Astrocyte (in vitro differentiated cells and primary cell): Measurements from ENCODE around the gene PBX1. TPM values are rescaled to one million over a fixed set of nuclear protein-coding genes. Genes with fewer than 3 reads are reported as not detected.

Experiments used
- DNase-seq: peaks from one replicate; pipeline ENCODE4 v3.0.0-alpha.2; 2010; ENCODE audit warnings: low read depth
- FAIRE-seq: peaks from 2 replicates; lab custom pipeline; 2011; peaks lifted over from hg19 to GRCh38; lab: Jason Lieb, UNC
- H2AFZ ChIP-seq: 2 replicates; pipeline ENCODE4 v1.6.0; 2012; ENCODE audit warnings: low read depth, low read length, inconsistent platforms
- H3K27ac ChIP-seq: 2 replicates; pipeline ENCODE4 v1.5.1; 2011; ENCODE audit warnings: low read depth, low read length, inconsistent platforms
- H3K27me3 ChIP-seq: 2 replicates; pipeline ENCODE4 v1.6.0; 2011; ENCODE audit warnings: low read length, inconsistent platforms; ENCODE audit not compliant: insufficient read depth
- H3K36me3 ChIP-seq: 2 replicates; pipeline ENCODE4 v1.5.1; 2011; ENCODE audit warnings: low read length, inconsistent platforms; ENCODE audit not compliant: insufficient read depth
- H3K4me1 ChIP-seq: 2 replicates; pipeline ENCODE4 v1.5.1; 2011; ENCODE audit warnings: low read length, inconsistent platforms; ENCODE audit not compliant: insufficient read depth
- H3K4me2 ChIP-seq: 2 replicates; pipeline ENCODE4 v1.6.0; 2012; ENCODE audit warnings: low read length, inconsistent platforms
- H3K4me3 ChIP-seq: 2 replicates; pipeline ENCODE4 v1.5.1; 2011; ENCODE audit warnings: low read depth, mild to moderate bottlenecking, low read length, inconsistent platforms; ENCODE audit not compliant: insufficient read depth
- H3K79me2 ChIP-seq: 2 replicates; pipeline ENCODE4 v1.6.0; 2012; ENCODE audit warnings: mild to moderate bottlenecking, low read length, inconsistent platforms; ENCODE audit not compliant: insufficient read depth
- H3K9ac ChIP-seq: 2 replicates; pipeline ENCODE4 v1.6.0; 2012; ENCODE audit warnings: mild to moderate bottlenecking, low read length, inconsistent platforms
- H3K9me3 ChIP-seq: 2 replicates; pipeline ENCODE4 v1.5.1; 2012; ENCODE audit warnings: low read depth, mild to moderate bottlenecking, low read length, inconsistent platforms; ENCODE audit not compliant: insufficient read depth
- H4K20me1 ChIP-seq: 2 replicates; pipeline ENCODE4 v1.6.0; 2012; ENCODE audit warnings: low read length, inconsistent platforms; ENCODE audit not compliant: insufficient read depth
- H3K27ac Mint-ChIP-seq: one replicate; pipeline ENCODE4 v1.8.0; 2021; ENCODE audit warnings: mild to moderate bottlenecking, mixed read lengths; ENCODE audit not compliant: unreplicated experiment
- H3K27me3 Mint-ChIP-seq: one replicate; pipeline ENCODE4 v1.8.0; 2021; ENCODE audit warnings: low read depth, mixed read lengths; ENCODE audit not compliant: unreplicated experiment
- H3K36me3 Mint-ChIP-seq: one replicate; pipeline ENCODE4 v1.8.0; 2021; ENCODE audit warnings: low read depth, mixed read lengths; ENCODE audit not compliant: unreplicated experiment
- H3K4me1 Mint-ChIP-seq: one replicate; pipeline ENCODE4 v1.8.0; 2021; ENCODE audit warnings: low read depth, mixed read lengths; ENCODE audit not compliant: unreplicated experiment
- H3K4me3 Mint-ChIP-seq: one replicate; pipeline ENCODE4 v1.8.0; 2021; ENCODE audit warnings: mild to moderate bottlenecking, moderate library complexity, mixed read lengths; ENCODE audit not compliant: unreplicated experiment
- H3K9me3 Mint-ChIP-seq: one replicate; pipeline ENCODE4 v1.8.0; 2021; ENCODE audit warnings: mild to moderate bottlenecking, mixed read lengths; ENCODE audit not compliant: unreplicated experiment
- CTCF ChIP-seq: IDR thresholded peaks from 2 replicates; pipeline ENCODE4 v1.5.1; 2011; ENCODE audit warnings: low read depth, mild to moderate bottlenecking, inconsistent platforms, low read length, moderate library complexity; ENCODE audit not compliant: insufficient read depth
- EZH2 ChIP-seq: IDR thresholded peaks from 2 replicates; pipeline ENCODE4 v1.6.1; 2012; ENCODE audit warnings: mild to moderate bottlenecking, low read length, inconsistent platforms; ENCODE audit not compliant: insufficient read depth
- total RNA-seq: library from RNA; stranded (reverse); gene quantifications from 2 replicates; pipeline ENCODE4 v1.2.1, GENCODE V29; 2021

Gene PBX1
- total RNA-seq, 1 donor from 2014 or later, result 37.2 TPM

GRCh38 chr1:164876398-164877116 is 317.6 kb downstream of the PBX1 start:
- H4K20me1 ChIP-seq, result no peaks in the 10 kb centered on the region
- no peaks in the 10 kb centered on the region for H3K79me2 ChIP-seq
- H3K4me1 ChIP-seq, result no peaks in the 10 kb centered on the region
- H3K27ac ChIP-seq, result no peak overlapping the region
- Mint-ChIP-seq H3K9me3 (no peaks in the 10 kb centered on the region), H3K4me3 (no peak overlapping the region), H3K4me1 (no peaks in the 10 kb centered on the region), H3K36me3 (no peaks in the 10 kb centered on the region), H3K27ac (no peak overlapping the region), H3K27me3 (peaks cover 9% of the 10 kb centered on the region)
- H2AFZ ChIP-seq, result no peak overlapping the region
- no peak overlapping the region for H3K9ac ChIP-seq
- no peak overlapping the region for H3K4me2 ChIP-seq
- no peaks in the 10 kb centered on the region for H3K27me3 ChIP-seq
- H3K9me3 ChIP-seq, result no peaks in the 10 kb centered on the region
- TF ChIP-seq CTCF, result no peak
- no peaks in the 10 kb centered on the region for H3K36me3 ChIP-seq
- FAIRE-seq, result no peak
- DNase-seq, result no peak
- H3K4me3 ChIP-seq, result no peak overlapping the region

- Histone ChIP-seq H3K9ac (no peak overlapping the region), H3K4me1 (no peaks in the 10 kb centered on the region), H3K4me3 (no peak overlapping the region), H3K79me2 (no peaks in the 10 kb centered on the region), H3K9me3 (no peaks in the 10 kb centered on the region), H3K4me2 (no peak overlapping the region), H3K27ac (no peak overlapping the region), H4K20me1 (no peaks in the 10 kb centered on the region), H3K36me3 (no peaks in the 10 kb centered on the region), H3K27me3 (no peaks in the 10 kb centered on the region), H2AFZ (no peak overlapping the region)
- Mint-ChIP-seq H3K9me3 (no peaks in the 10 kb centered on the region), H3K4me3 (no peak overlapping the region), H3K4me1 (no peaks in the 10 kb centered on the region), H3K27me3 (peaks cover 8% of the 10 kb centered on the region), H3K36me3 (no peaks in the 10 kb centered on the region), H3K27ac (no peak overlapping the region)
- no peak for TF ChIP-seq EZH2
- TF ChIP-seq CTCF, result no peak
- FAIRE-seq (no peak), DNase-seq (no peak)
Measured at GRCh38 chr1:164880199-164880598, 321.2 kb downstream of the PBX1 start.

GRCh38 chr1:164880644-164881043 is 321.7 kb downstream of the PBX1 start:
- Histone ChIP-seq H3K9me3 (no peaks in the 10 kb centered on the region), H3K27ac (no peak overlapping the region), H3K4me1 (no peaks in the 10 kb centered on the region), H3K4me3 (no peak overlapping the region), H3K4me2 (no peak overlapping the region), H3K27me3 (no peaks in the 10 kb centered on the region), H4K20me1 (no peaks in the 10 kb centered on the region), H3K36me3 (no peaks in the 10 kb centered on the region), H3K79me2 (no peaks in the 10 kb centered on the region), H2AFZ (no peak overlapping the region), H3K9ac (no peak overlapping the region)
- FAIRE-seq, result no peak
- Mint-ChIP-seq H3K4me3 (no peak overlapping the region), H3K9me3 (no peaks in the 10 kb centered on the region), H3K36me3 (no peaks in the 10 kb centered on the region), H3K4me1 (no peaks in the 10 kb centered on the region), H3K27ac (no peak overlapping the region), H3K27me3 (peaks cover 8% of the 10 kb centered on the region)
- no peak for DNase-seq
- no peak for TF ChIP-seq EZH2
- no peak for TF ChIP-seq CTCF
